Brain microvascular endothelial cell (primary cell): ENCODE data around the gene JARID2.
A peak's percentile ranks its signal among the peaks of the same experiment; 100 is the strongest.

ENCODE experiments used
- DNase-seq: peaks from one replicate; pipeline ENCODE4 v3.0.0-alpha.2; 2020
- H3K27ac ChIP-seq: fragments of 250-450 bp; sonication (Bioruptor Pico); 2 replicates; pipeline ENCODE4 v1.5.1; 2020; ENCODE audit warnings: mild to moderate bottlenecking, moderate library complexity
- H3K27me3 ChIP-seq: fragments of 250-450 bp; sonication (Bioruptor Pico); replicated peaks from 2 replicates; pipeline ENCODE4 v1.5.1; 2020; ENCODE audit warnings: mild to moderate bottlenecking
- H3K36me3 ChIP-seq: fragments of 250-450 bp; sonication (Bioruptor Pico); replicated peaks from 2 replicates; pipeline ENCODE4 v1.5.1; 2020; ENCODE audit warnings: mild to moderate bottlenecking
- H3K4me3 ChIP-seq: 2 replicates; pipeline ENCODE4 v1.5.1; 2011; ENCODE audit warnings: low read depth, mild to moderate bottlenecking, control low read depth, low read length, moderate library complexity
- CTCF ChIP-seq: IDR thresholded peaks from 2 replicates; pipeline ENCODE4 v1.5.1; 2011; ENCODE audit warnings: low read depth, mild to moderate bottlenecking, moderate library complexity, low read length, control low read depth, inconsistent platforms; ENCODE audit errors: missing control alignments
- in situ Hi-C: cut with HindIII; loops from 2 replicates; pipeline ENCODE4 v1.10.0; 2017; ENCODE audit warnings: low sequenced_read_pairs, low pct_ligation_motif_present

Gene JARID2

GRCh38 chr6:15234068-15234758 lies 11.7 kb upstream of the JARID2 start:
- TF ChIP-seq CTCF = no peak
- H3K36me3 ChIP-seq = no peaks in the 10 kb centered on the region
- H3K4me3 ChIP-seq = no peak overlapping the region
- H3K27me3 ChIP-seq = no peaks in the 10 kb centered on the region
- in situ Hi-C loops = no loop called here
- DNase-seq = no peak
- H3K27ac ChIP-seq = no peak overlapping the region

GRCh38 chr6:15239616-15240364 lies 6.1 kb upstream of the JARID2 start:
- no peak for TF ChIP-seq CTCF
- no peak for DNase-seq
- H3K27me3 ChIP-seq = no peaks in the 10 kb centered on the region
- no peaks in the 10 kb centered on the region for H3K36me3 ChIP-seq
- no peak overlapping the region for H3K4me3 ChIP-seq
- no peak overlapping the region for H3K27ac ChIP-seq
- in situ Hi-C loops = no loop called here

GRCh38 chr6:15242503-15242902 lies 3.4 kb upstream of the JARID2 start:
- no peak overlapping the region for H3K4me3 ChIP-seq
- in situ Hi-C loops = no loop called here
- H3K27me3 ChIP-seq = no peaks in the 10 kb centered on the region
- no peak for TF ChIP-seq CTCF
- no peaks in the 10 kb centered on the region for H3K36me3 ChIP-seq
- H3K27ac ChIP-seq = no peak overlapping the region
- no peak for DNase-seq

- in situ Hi-C loops = no loop called here
- H3K27ac ChIP-seq = no peak overlapping the region
- no peak for DNase-seq
- no peak for TF ChIP-seq CTCF
- no peaks in the 10 kb centered on the region for H3K27me3 ChIP-seq
- H3K36me3 ChIP-seq = no peaks in the 10 kb centered on the region
- H3K4me3 ChIP-seq = no peak overlapping the region
These were observed 2.8 kb upstream of the JARID2 start for GRCh38 chr6:15242937-15243614.

GRCh38 chr6:15243910-15244619 lies 1.8 kb upstream of the JARID2 start:
- Histone ChIP-seq H3K27me3 (no peaks in the 10 kb centered on the region), H3K27ac (no peak overlapping the region), H3K4me3 (peak overlapping the region; percentile 91), H3K36me3 (no peaks in the 10 kb centered on the region)
- in situ Hi-C loops = no loop called here
- no peak for DNase-seq
- no peak for TF ChIP-seq CTCF
